GM12878 (cell line): Measurements from ENCODE around the gene CCDC112. TPM values are rescaled to one million over a fixed set of nuclear protein-coding genes. Genes with fewer than 3 reads are reported as not detected.

Experiments
- ATAC-seq: fragments of 200-7000 bp; cut with Tn5 transposase; 3 replicates; pipeline ENCODE4 v1.9.1; 2020; ENCODE audit warnings: mild to moderate bottlenecking, moderate library complexity
- BruUV-seq: library from RNA; stranded (reverse); fragments of 400-500 nt; replicated peaks from 2 replicates; lab custom pipeline; 2021; lab: Mats Ljungman, UMichigan
- CTCF ChIA-PET: fragments of 300-600 bp; sonication (Branson Sonifier 250); formaldehyde crosslinking; extraction: SDS; loops from one replicate; lab custom pipeline; 2021; ENCODE audit warnings: inconsistent platforms; lab: Yijun Ruan, JAX
- POLR2A ChIA-PET: fragments of 350-600 bp; formaldehyde crosslinking; extraction: SDS; loops from one replicate; lab custom pipeline; 2021; ENCODE audit warnings: inconsistent platforms; lab: Charles Lee
- RAD21 ChIA-PET: fragments of 300-600 bp; sonication (Branson Sonifier 250); formaldehyde crosslinking; loops from one replicate; lab custom pipeline; 2023; ENCODE audit warnings: antibody characterized with exemption; ENCODE audit not compliant: unreplicated experiment; lab: Charles Lee
- SMC1A ChIA-PET: fragments of 300-600 bp; sonication (Branson Sonifier 250); formaldehyde crosslinking; loops from one replicate; lab custom pipeline; 2023; ENCODE audit not compliant: unreplicated experiment, uncharacterized antibody; lab: Charles Lee
- DNase-seq: peaks from one replicate; pipeline ENCODE4 v3.0.0-alpha.2; 2011; ENCODE audit warnings: low read depth, low spot score
- FAIRE-seq: peaks from 3 replicates; lab custom pipeline; 2011; peaks lifted over from hg19 to GRCh38; lab: Jason Lieb, UNC
- H2AFZ ChIP-seq: 2 replicates; pipeline ENCODE4 v1.6.0; 2011; ENCODE audit warnings: low read depth, low read length, control low read depth; ENCODE audit not compliant: control insufficient read depth
- H3K27ac ChIP-seq: 2 replicates; pipeline ENCODE4 v1.5.1; 2011; ENCODE audit warnings: control low read depth; ENCODE audit not compliant: control insufficient read depth, insufficient read depth
- H3K27me3 ChIP-seq, 2 experiments: replicated peaks in 1 of 2; 2 replicates each; pipeline versions ENCODE4 v1.6.0 to v1.6.1; 2011; ENCODE audit warnings: low read length in 1 of 2; ENCODE audit not compliant: control insufficient read depth in 2 of 2, insufficient read depth in 2 of 2
- H3K36me3 ChIP-seq, 2 experiments: 2 replicates each; pipeline ENCODE4 v1.5.1; 2011; ENCODE audit warnings: low read length in 1 of 2; ENCODE audit not compliant: control insufficient read depth in 2 of 2, insufficient read depth in 2 of 2
- H3K4me1 ChIP-seq: 2 replicates; pipeline ENCODE4 v1.6.1; 2011; ENCODE audit warnings: mild to moderate bottlenecking, low read length, moderate library complexity, mixed read lengths; ENCODE audit not compliant: control insufficient read depth, insufficient read depth
- H3K4me2 ChIP-seq: 2 replicates; pipeline ENCODE4 v1.6.0; 2011; ENCODE audit warnings: control low read depth; ENCODE audit not compliant: control insufficient read depth, insufficient read depth
- H3K4me3 ChIP-seq: fragments of 200-600 bp; sonication (generic); 2 replicates; pipeline ENCODE4 v1.5.1; 2016
- H3K79me2 ChIP-seq: 2 replicates; pipeline ENCODE4 v1.6.0; 2011; ENCODE audit warnings: low read length; ENCODE audit not compliant: control insufficient read depth, insufficient read depth
- H3K9ac ChIP-seq: 2 replicates; pipeline ENCODE4 v1.8.0; 2011; ENCODE audit warnings: low read length, control low read depth, mixed read lengths; ENCODE audit not compliant: control insufficient read depth, insufficient read depth
- H3K9me3 ChIP-seq: replicated peaks from 3 replicates; pipeline ENCODE4 v1.5.1; 2011; ENCODE audit warnings: mild to moderate bottlenecking, low read length; ENCODE audit not compliant: control insufficient read depth, insufficient read depth
- H4K20me1 ChIP-seq: 2 replicates; pipeline ENCODE4 v1.6.0; 2011; ENCODE audit not compliant: control insufficient read depth, insufficient read depth
- CUX1 ChIP-seq: IDR thresholded peaks from 2 replicates; pipeline ENCODE4 v1.6.1; 2012; ENCODE audit warnings: improper control_type of control experiment, low read depth, low read length; ENCODE audit not compliant: insufficient replicate concordance
- GABPA ChIP-seq: IDR thresholded peaks from 2 replicates; pipeline ENCODE4 v1.6.1; 2014; ENCODE audit warnings: antibody characterized with exemption, low read depth, mild to moderate bottlenecking, inconsistent platforms
- HCFC1 ChIP-seq: fragments of 150-350 bp; IDR thresholded peaks from 2 replicates; pipeline ENCODE4 v1.6.1; 2014; ENCODE audit warnings: low read length
- NRF1 ChIP-seq: conservative IDR thresholded peaks from 2 replicates; pipeline ENCODE4 v1.6.1; 2011; ENCODE audit warnings: mild to moderate bottlenecking, low read depth, low read length, improper control_type of control experiment
- PAX8 ChIP-seq: fragments of 450-650 bp; IDR thresholded peaks from 2 replicates; pipeline ENCODE4 v1.6.1; 2017; ENCODE audit warnings: mild to moderate bottlenecking, moderate library complexity
- RAD21 ChIP-seq: IDR thresholded peaks from 2 replicates; pipeline ENCODE4 v1.6.1; 2011; ENCODE audit warnings: mild to moderate bottlenecking, low read depth, low read length, moderate library complexity; ENCODE audit not compliant: insufficient read depth
- TCF3 ChIP-seq: IDR thresholded peaks from 2 replicates; pipeline ENCODE4 v1.6.1; 2012; ENCODE audit warnings: low read depth, mild to moderate bottlenecking, low read length, borderline replicate concordance; ENCODE audit not compliant: insufficient read depth
- ZNF24 ChIP-seq: fragments of 450-650 bp; IDR thresholded peaks from 2 replicates; pipeline ENCODE4 v1.6.1; 2017; ENCODE audit warnings: antibody characterized with exemption, mild to moderate bottlenecking
- WGBS: methylation state at CpG from one replicate; pipeline ENCODE4 v1.1.6; 2016; ENCODE audit warnings: low lambda C conversion rate; ENCODE audit not compliant: insufficient replicate concordance, insufficient coverage; ENCODE audit errors: missing lambda C conversion rate; 5-methylcytosine and 5-hydroxymethylcytosine counted together
- in situ Hi-C: fragments of 300-500 bp; cut with MboI; formaldehyde crosslinking; loops from 9 replicates; pipeline ENCODE4 v1.14.3; 2018; ENCODE audit warnings: mixed read lengths
- intact Hi-C: fragments of 100-400 bp; cut with micrococcal nuclease; formaldehyde crosslinking; loops from one replicate; pipeline ENCODE4 v1.14.2; 2022; ENCODE audit not compliant: unreplicated experiment
- polyA plus RNA-seq, 11 experiments: library from polyadenylated mRNA; depleted of rRNA in 4 of 11; unstranded in 6 of 11; stranded (reverse) in 5 of 11; fragments of >200 nt; fragmentation: Nextera tagmentation in 4 of 11; fragmentation: Illumina TruSeq in 1 of 11; extraction: Ambion mirVana in 4 of 11; extraction: Trizol in 1 of 11; gene quantifications; 1 replicate in 1 of 11; 2 replicates in 10 of 11; pipeline versions ENCODE4 v1.2.1 to v1.2.3, GENCODE V29; 2011 to 2016; ENCODE audit warnings: inconsistent platforms in 2 of 11, missing spikeins in 2 of 11, low read depth in 1 of 11
- total RNA-seq, 4 experiments: library from RNA; depleted of rRNA in 3 of 4; stranded (reverse); fragments of >200 nt in 3 of 4; fragmentation: Illumina TruSeq in 1 of 4; extraction: Trizol in 1 of 4; gene quantifications; 2 replicates each; pipeline versions ENCODE4 v1.2.1 to v1.2.3, GENCODE V29; 2013 to 2021

Gene CCDC112
- total and polyA plus RNA-seq, 10 of the 15 experiments (the other 5 are each of a cell fraction or from before 2014, with no cell fraction given), result 0.12 to 2.0 (median 0.58) TPM

- TF ChIP-seq NRF1 (no peak), ZNF24 (no peak), PAX8 (no peak), RAD21 (no peak), HCFC1 (no peak), TCF3 (no peak), GABPA (no peak), CUX1 (no peak)
- POLR2A ChIA-PET, result no interaction called here
- SMC1A ChIA-PET, result interaction anchor here (0.7 to 1.3 kb wide), 3 partner anchors 39 to 95 kb away, joined by 3 to 4 read pairs (median 3); no protein-coding TSS in a partner anchor
- intact Hi-C loops, result no loop called here
- Histone ChIP-seq H3K9me3 (no peaks in the 10 kb centered on the region), H3K27me3 (no peaks in the 10 kb centered on the region), H3K9ac (no peak overlapping the region), H4K20me1 (no peaks in the 10 kb centered on the region), H3K79me2 (no peaks in the 10 kb centered on the region), H3K4me2 (no peak overlapping the region), H3K4me3 (no peak overlapping the region), H3K36me3 (no peaks in the 10 kb centered on the region), H3K4me1 (no peaks in the 10 kb centered on the region), H2AFZ (no peak overlapping the region), H3K27ac (no peak overlapping the region)
- CTCF ChIA-PET, result no interaction called here
- BruUV-seq, result no TSS peak
- DNase-seq (no peak), FAIRE-seq (no peak), ATAC-seq (no peak)
- RAD21 ChIA-PET, result no interaction called here
- WGBS, result 74% methylated on average over 1 of the region's 1 CpG
- in situ Hi-C loops, result no loop called here
These were observed 39.8 kb upstream of the CCDC112 start for GRCh38 chr5:115336201-115336720.
